Natural killer cell (primary cell): Measurements from ENCODE around the gene KLHL11. TPM values are rescaled to one million over a fixed set of nuclear protein-coding genes. Genes with fewer than 3 reads are reported as not detected.

Experiments used
- ATAC-seq, 3 donors: fragments of 150-1000 bp in 2 of 3; fragments of 200-7000 bp in 1 of 3; cut with Tn5 transposase; 1 replicate in 1 of 3; 2 replicates in 2 of 3; pipeline ENCODE4 v1.10.0; 2021; ENCODE audit warnings: mild to moderate bottlenecking in 2 of 3, moderate library complexity in 2 of 3
- DNase-seq, 2 donors: peaks; one replicate each; pipeline versions ENCODE4 v3.0.0 to v3.0.0-alpha.2; 2013 to 2021; ENCODE audit warnings: mixed read lengths in 1 of 2
- H3K27ac ChIP-seq: one replicate; pipeline ENCODE4 v1.5.1; 2013; ENCODE audit warnings: mild to moderate bottlenecking, low read length
- H3K27me3 ChIP-seq: one replicate; pipeline ENCODE4 v1.6.1; 2013; ENCODE audit warnings: low read length; ENCODE audit not compliant: control insufficient read depth, insufficient read depth
- H3K36me3 ChIP-seq: one replicate; pipeline ENCODE4 v1.6.1; 2013; ENCODE audit warnings: low read length; ENCODE audit not compliant: control insufficient read depth, insufficient read depth
- H3K4me1 ChIP-seq: one replicate; pipeline ENCODE4 v1.6.1; 2013; ENCODE audit warnings: low read length; ENCODE audit not compliant: control insufficient read depth, insufficient read depth
- H3K4me3 ChIP-seq: one replicate; pipeline ENCODE4 v1.5.1; 2013; ENCODE audit warnings: low read length
- H3K9me3 ChIP-seq: one replicate; pipeline ENCODE4 v1.6.1; 2013; ENCODE audit warnings: low read length; ENCODE audit not compliant: control insufficient read depth, insufficient read depth
- H3K27ac Mint-ChIP-seq, 2 donors: one replicate each; pipeline ENCODE4 v1.8.0; 2022; ENCODE audit warnings: mild to moderate bottlenecking in 2 of 2, mixed read lengths in 2 of 2, moderate library complexity in 1 of 2
- H3K27me3 Mint-ChIP-seq, 2 donors: one replicate each; pipeline ENCODE4 v1.8.0; 2022; ENCODE audit warnings: low read depth in 2 of 2, mixed read lengths in 2 of 2
- H3K36me3 Mint-ChIP-seq: one replicate; pipeline ENCODE4 v1.8.0; 2022; ENCODE audit warnings: mixed read lengths
- H3K4me1 Mint-ChIP-seq, 2 donors: one replicate each; pipeline ENCODE4 v1.8.0; 2022; ENCODE audit warnings: mixed read lengths in 2 of 2
- H3K4me3 Mint-ChIP-seq: one replicate; pipeline ENCODE4 v1.8.0; 2022; ENCODE audit warnings: mild to moderate bottlenecking, moderate library complexity, mixed read lengths
- H3K9me3 Mint-ChIP-seq, 2 donors: one replicate each; pipeline ENCODE4 v1.8.0; 2022; ENCODE audit warnings: mixed read lengths in 2 of 2
- CTCF ChIP-seq: fragments of 200-600 bp; IDR thresholded peaks from one replicate; pipeline ENCODE4 v1.8.0; 2022; ENCODE audit warnings: antibody characterized with exemption
- WGBS: methylation state at CpG from one replicate; pipeline ENCODE4 v1.1.7; 2013; ENCODE audit warnings: missing lambda C conversion rate; ENCODE audit not compliant: insufficient coverage; 5-methylcytosine and 5-hydroxymethylcytosine counted together
- intact Hi-C: fragments of 100-400 bp; cut with micrococcal nuclease; formaldehyde crosslinking; loops from one replicate; pipeline ENCODE4 v1.14.2; 2022
- total RNA-seq, 4 donors: library from RNA; stranded (reverse); fragments of 120-200 nt in 1 of 4; gene quantifications; one replicate each; pipeline versions ENCODE4 v1.2.3 to v1.2.4, GENCODE V29; 2013 to 2022

Gene KLHL11
- total RNA-seq, 3 donors from 2014 or later (not counting 1 experiment from before 2014, with no cell fraction given) = 19.4 to 29.0 (median 28.2) TPM

- no peaks in the 10 kb centered on the region for H3K27me3 ChIP-seq
- intact Hi-C loops = no loop called here
- H3K4me1 Mint-ChIP-seq = peaks cover 6 to 17% of the 10 kb centered on the region in 2 donors
- no peak overlapping the region for H3K4me3 ChIP-seq
- H3K27ac ChIP-seq = no peak overlapping the region
- DNase-seq = no peak
- no peaks in the 10 kb centered on the region for H3K9me3 Mint-ChIP-seq
- no peak overlapping the region for H3K4me3 Mint-ChIP-seq
- H3K36me3 ChIP-seq = no peaks in the 10 kb centered on the region
- no peaks in the 10 kb centered on the region for H3K9me3 ChIP-seq
- WGBS = 91% methylated on average over 19 of the region's 23 CpGs
- TF ChIP-seq CTCF = no peak
- H3K27ac Mint-ChIP-seq = no peak overlapping the region
- no peak for ATAC-seq
- no peaks in the 10 kb centered on the region for H3K36me3 Mint-ChIP-seq
- H3K4me1 ChIP-seq = peaks cover 13% of the 10 kb centered on the region
- H3K27me3 Mint-ChIP-seq = no peaks in the 10 kb centered on the region
Measured at GRCh38 chr17:41816637-41817320, 48.4 kb downstream of the KLHL11 start.

GRCh38 chr17:41814195-41814594 lies 51.0 kb downstream of the KLHL11 start:
- Histone ChIP-seq H3K36me3 (no peaks in the 10 kb centered on the region), H3K27me3 (no peaks in the 10 kb centered on the region), H3K4me3 (no peak overlapping the region), H3K9me3 (no peaks in the 10 kb centered on the region), H3K4me1 (peaks cover 33% of the 10 kb centered on the region), H3K27ac (no peak overlapping the region)
- Mint-ChIP-seq H3K27me3 (no peaks in the 10 kb centered on the region), H3K4me1 (peaks cover 19 to 34% of the 10 kb centered on the region in 2 donors), H3K36me3 (no peaks in the 10 kb centered on the region), H3K27ac (no peak overlapping the region), H3K9me3 (no peaks in the 10 kb centered on the region), H3K4me3 (peak overlapping the region; percentile 97)
- DNase-seq (no peak), ATAC-seq (no peak)
- TF ChIP-seq CTCF = no peak
- WGBS = 100% methylated on average over 1 of the region's 1 CpG
- intact Hi-C loops = no loop called here

GRCh38 chr17:41813699-41814124 lies 51.5 kb downstream of the KLHL11 start:
- intact Hi-C loops = no loop called here
- DNase-seq (no peak), ATAC-seq (no peak)
- WGBS = 97% methylated on average over 9 of the region's 9 CpGs
- Mint-ChIP-seq H3K4me1 (peaks cover 19 to 34% of the 10 kb centered on the region in 2 donors), H3K27me3 (no peaks in the 10 kb centered on the region), H3K9me3 (no peaks in the 10 kb centered on the region), H3K4me3 (peak overlapping the region; percentile 97), H3K27ac (peak overlapping the region in 1 of 2 donors; percentile 79), H3K36me3 (no peaks in the 10 kb centered on the region)
- H3K27me3 ChIP-seq = no peaks in the 10 kb centered on the region
- H3K36me3 ChIP-seq = no peaks in the 10 kb centered on the region
- H3K9me3 ChIP-seq = no peaks in the 10 kb centered on the region
- no peak for TF ChIP-seq CTCF
- no peak overlapping the region for H3K27ac ChIP-seq
- H3K4me1 ChIP-seq = peaks cover 33% of the 10 kb centered on the region
- H3K4me3 ChIP-seq = no peak overlapping the region
